SK-N-SH (cell line): ENCODE measurements around the gene NRARP. TPM values are rescaled to one million over a fixed set of nuclear protein-coding genes. Genes with fewer than 3 reads are reported as not detected.

Source experiments
- CTCF ChIA-PET: fragments of 300-600, 350-600 bp; formaldehyde crosslinking; extraction: SDS; loops from one replicate; lab custom pipeline; 2021; lab: Yijun Ruan, JAX
- POLR2A ChIA-PET: fragments of 350-600 bp; sonication (Branson Sonifier 250); formaldehyde crosslinking; extraction: SDS; loops from one replicate; lab custom pipeline; 2020; ENCODE audit warnings: antibody characterized with exemption, inconsistent platforms; lab: Yijun Ruan, JAX
- DNase-seq: peaks from one replicate; pipeline ENCODE4 v3.0.0; 2012
- H2AFZ ChIP-seq: fragments of 200-600 bp; sonication (generic); 2 replicates; pipeline ENCODE4 v1.8.1; 2016; ENCODE audit warnings: antibody characterized with exemption, mild to moderate bottlenecking, low read depth
- H3F3A ChIP-seq: fragments of 200-600 bp; sonication (generic); replicated peaks from 2 replicates; pipeline ENCODE3; 2016; ENCODE audit warnings: antibody characterized with exemption, mild to moderate bottlenecking; ENCODE audit not compliant: insufficient read depth
- H3K27ac ChIP-seq, 2 experiments: fragments of 200-500 bp in 1 of 2; fragments of 200-600 bp in 1 of 2; sonication (Bioruptor generic) in 1 of 2; sonication (generic), shearing (Covaris generic) in 1 of 2; 2 replicates each; pipeline versions ENCODE4 v1.5.1 to v1.6.1; 2014 to 2016; ENCODE audit warnings: low read depth in 2 of 2, inconsistent platforms in 1 of 2, low read length in 1 of 2, mild to moderate bottlenecking in 1 of 2, mixed read lengths in 1 of 2
- H3K27me3 ChIP-seq: fragments of 200-600 bp; sonication (generic), shearing (Covaris generic); 2 replicates; pipeline ENCODE4 v1.6.1; 2016; ENCODE audit warnings: mixed run types; ENCODE audit not compliant: insufficient read depth
- H3K36me3 ChIP-seq, 2 experiments: fragments of 200-500 bp in 1 of 2; fragments of 200-600 bp in 1 of 2; sonication (Bioruptor generic) in 1 of 2; sonication (generic) in 1 of 2; replicated peaks in 1 of 2; 2 replicates each; pipeline versions ENCODE3 to v1.5.1; 2014 to 2016; ENCODE audit warnings: low read length in 1 of 2, mild to moderate bottlenecking in 1 of 2; ENCODE audit not compliant: insufficient read depth in 2 of 2, control insufficient read depth in 1 of 2
- H3K4me1 ChIP-seq, 2 experiments: fragments of 200-500 bp in 1 of 2; fragments of 200-600 bp in 1 of 2; sonication (Bioruptor generic) in 1 of 2; sonication (generic), shearing (Covaris generic) in 1 of 2; 2 replicates each; pipeline versions ENCODE4 v1.5.1 to v1.6.1; 2014 to 2016; ENCODE audit warnings: low read depth in 1 of 2, low read length in 1 of 2, mixed run types in 1 of 2; ENCODE audit not compliant: insufficient read depth in 2 of 2, control insufficient read depth in 1 of 2
- H3K4me2 ChIP-seq: fragments of 200-600 bp; sonication (generic), shearing (Covaris generic); 2 replicates; pipeline ENCODE4 v1.6.1; 2017; ENCODE audit warnings: mixed run types
- H3K4me3 ChIP-seq, 2 experiments: fragments of 200-500 bp in 1 of 2; fragments of 200-600 bp in 1 of 2; sonication (Bioruptor generic) in 1 of 2; sonication (generic), shearing (Covaris generic) in 1 of 2; 2 replicates each; pipeline versions ENCODE4 v1.5.1 to v1.8.1; 2014 to 2016; ENCODE audit warnings: low read depth in 2 of 2, inconsistent platforms in 1 of 2, low read length in 1 of 2, mild to moderate bottlenecking in 1 of 2, mixed read lengths in 1 of 2, moderate library complexity in 1 of 2
- H3K79me2 ChIP-seq: fragments of 200-600 bp; sonication (generic); 2 replicates; pipeline ENCODE4 v1.8.1; 2017; ENCODE audit warnings: mild to moderate bottlenecking; ENCODE audit not compliant: insufficient read depth
- H3K9ac ChIP-seq: fragments of 200-600 bp; sonication (generic); 2 replicates; pipeline ENCODE4 v1.6.1; 2017; ENCODE audit warnings: mixed run types
- H3K9me2 ChIP-seq: fragments of 200-600 bp; sonication (generic); 2 replicates; pipeline ENCODE4 v1.6.1; 2017; ENCODE audit warnings: mixed run types
- H3K9me3 ChIP-seq: fragments of 200-600 bp; sonication (generic); 2 replicates; pipeline ENCODE4 v1.6.1; 2017; ENCODE audit warnings: mixed run types, mild to moderate bottlenecking, moderate library complexity
- H4K20me1 ChIP-seq: fragments of 200-600 bp; sonication (generic); 2 replicates; pipeline ENCODE4 v1.6.1; 2017; ENCODE audit warnings: mild to moderate bottlenecking, mixed run types; ENCODE audit not compliant: insufficient read depth
- EP300 ChIP-seq, 2 experiments: IDR thresholded peaks; 2 replicates each; pipeline versions ENCODE4 v1.4.0 to v1.6.1; 2012; ENCODE audit warnings: borderline replicate concordance in 1 of 2, low read depth in 1 of 2, low read length in 1 of 2
- GABPA ChIP-seq: IDR thresholded peaks from 2 replicates; pipeline ENCODE4 v1.4.0; 2012; ENCODE audit warnings: low read depth, mild to moderate bottlenecking
- NRF1 ChIP-seq: IDR thresholded peaks from 2 replicates; pipeline ENCODE4 v1.6.1; 2012; ENCODE audit warnings: low read depth, mild to moderate bottlenecking, low read length
- RCOR1 ChIP-seq: fragments of 150-350 bp; IDR thresholded peaks from 2 replicates; pipeline ENCODE4 v1.6.1; 2017; ENCODE audit warnings: antibody characterized with exemption, low read length
- SMC3 ChIP-seq: IDR thresholded peaks from 2 replicates; pipeline ENCODE4 v1.6.1; 2012; ENCODE audit warnings: low read depth, low read length, improper control_type of control experiment
- TAF1 ChIP-seq: IDR thresholded peaks from 2 replicates; pipeline ENCODE4 v1.6.1; 2012; ENCODE audit warnings: low read depth, mild to moderate bottlenecking, low read length, moderate library complexity, borderline replicate concordance
- TEAD4 ChIP-seq: IDR thresholded peaks from 2 replicates; pipeline ENCODE4 v1.4.0; 2012; ENCODE audit warnings: mild to moderate bottlenecking, borderline replicate concordance; ENCODE audit not compliant: insufficient read depth
- ZBTB33 ChIP-seq: IDR thresholded peaks from 2 replicates; pipeline ENCODE4 v1.4.0; 2012; ENCODE audit warnings: low read depth, borderline replicate concordance
- WGBS: methylation state at CpG from one replicate; pipeline ENCODE4 v1.1.6; 2017; ENCODE audit warnings: low lambda C conversion rate; 5-methylcytosine and 5-hydroxymethylcytosine counted together
- polyA plus RNA-seq, 3 experiments: library from polyadenylated mRNA; depleted of rRNA; stranded (reverse); fragments of >200 nt; gene quantifications; 2 replicates each; pipeline ENCODE4 v1.2.3, GENCODE V29; 2012
- TF ChIP-seq, protein P1 (sequence below): IDR thresholded peaks from 2 replicates; pipeline ENCODE4 v1.6.1; 2012; ENCODE audit warnings: mild to moderate bottlenecking, low read depth, low read length, moderate library complexity
- TF ChIP-seq, protein P2 (sequence below): IDR thresholded peaks from 2 replicates; pipeline ENCODE4; 2012

Gene NRARP
- polyA plus RNA-seq, 1 of the 3 experiments (the other 2 are of a cell fraction): 3.9 TPM

GRCh38 chr9:137319011-137319738 is 17.1 kb upstream of the NRARP start:
- CTCF ChIA-PET: interaction anchor here (1.6 to 7.5 kb wide), 2 partner anchors 17 to 32 kb away, joined by 4 to 74 read pairs; partner anchors contain the start of gene NRARP
- H4K20me1 ChIP-seq: no peaks in the 10 kb centered on the region
- no peak for TF ChIP-seq TAF1
- TF ChIP-seq SMC3: no peak
- TF ChIP-seq, protein P1, sequence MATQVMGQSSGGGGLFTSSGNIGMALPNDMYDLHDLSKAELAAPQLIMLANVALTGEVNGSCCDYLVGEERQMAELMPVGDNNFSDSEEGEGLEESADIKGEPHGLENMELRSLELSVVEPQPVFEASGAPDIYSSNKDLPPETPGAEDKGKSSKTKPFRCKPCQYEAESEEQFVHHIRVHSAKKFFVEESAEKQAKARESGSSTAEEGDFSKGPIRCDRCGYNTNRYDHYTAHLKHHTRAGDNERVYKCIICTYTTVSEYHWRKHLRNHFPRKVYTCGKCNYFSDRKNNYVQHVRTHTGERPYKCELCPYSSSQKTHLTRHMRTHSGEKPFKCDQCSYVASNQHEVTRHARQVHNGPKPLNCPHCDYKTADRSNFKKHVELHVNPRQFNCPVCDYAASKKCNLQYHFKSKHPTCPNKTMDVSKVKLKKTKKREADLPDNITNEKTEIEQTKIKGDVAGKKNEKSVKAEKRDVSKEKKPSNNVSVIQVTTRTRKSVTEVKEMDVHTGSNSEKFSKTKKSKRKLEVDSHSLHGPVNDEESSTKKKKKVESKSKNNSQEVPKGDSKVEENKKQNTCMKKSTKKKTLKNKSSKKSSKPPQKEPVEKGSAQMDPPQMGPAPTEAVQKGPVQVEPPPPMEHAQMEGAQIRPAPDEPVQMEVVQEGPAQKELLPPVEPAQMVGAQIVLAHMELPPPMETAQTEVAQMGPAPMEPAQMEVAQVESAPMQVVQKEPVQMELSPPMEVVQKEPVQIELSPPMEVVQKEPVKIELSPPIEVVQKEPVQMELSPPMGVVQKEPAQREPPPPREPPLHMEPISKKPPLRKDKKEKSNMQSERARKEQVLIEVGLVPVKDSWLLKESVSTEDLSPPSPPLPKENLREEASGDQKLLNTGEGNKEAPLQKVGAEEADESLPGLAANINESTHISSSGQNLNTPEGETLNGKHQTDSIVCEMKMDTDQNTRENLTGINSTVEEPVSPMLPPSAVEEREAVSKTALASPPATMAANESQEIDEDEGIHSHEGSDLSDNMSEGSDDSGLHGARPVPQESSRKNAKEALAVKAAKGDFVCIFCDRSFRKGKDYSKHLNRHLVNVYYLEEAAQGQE: no peak
- no peak for TF ChIP-seq EP300 (IDR thresholded peaks at IDR 0.05; ENCODE audit: borderline replicate concordance in 1 of 2, low read depth in 1 of 2, low read length in 1 of 2)
- no peak for TF ChIP-seq TEAD4
- no peak for TF ChIP-seq NRF1
- no peak for TF ChIP-seq RCOR1
- TF ChIP-seq ZBTB33: no peak
- no peak for TF ChIP-seq GABPA
- TF ChIP-seq, protein P2, sequence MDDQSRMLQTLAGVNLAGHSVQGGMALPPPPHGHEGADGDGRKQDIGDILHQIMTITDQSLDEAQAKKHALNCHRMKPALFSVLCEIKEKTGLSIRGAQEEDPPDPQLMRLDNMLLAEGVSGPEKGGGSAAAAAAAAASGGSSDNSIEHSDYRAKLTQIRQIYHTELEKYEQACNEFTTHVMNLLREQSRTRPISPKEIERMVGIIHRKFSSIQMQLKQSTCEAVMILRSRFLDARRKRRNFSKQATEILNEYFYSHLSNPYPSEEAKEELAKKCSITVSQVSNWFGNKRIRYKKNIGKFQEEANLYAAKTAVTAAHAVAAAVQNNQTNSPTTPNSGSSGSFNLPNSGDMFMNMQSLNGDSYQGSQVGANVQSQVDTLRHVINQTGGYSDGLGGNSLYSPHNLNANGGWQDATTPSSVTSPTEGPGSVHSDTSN: no peak
- H2AFZ ChIP-seq: no peak overlapping the region
- no peak overlapping the region for H3K4me3 ChIP-seq
- no peak overlapping the region for H3K9ac ChIP-seq
- WGBS: 93% methylated on average over 11 of the region's 26 CpGs
- no peak overlapping the region for H3K27ac ChIP-seq
- POLR2A ChIA-PET: no interaction called here
- H3K27me3 ChIP-seq: no peaks in the 10 kb centered on the region
- peaks cover 0 to 4% of the 10 kb centered on the region in 2 experiments; a peak in 1 of 4 replicates for H3K4me1 ChIP-seq
- no peaks in the 10 kb centered on the region for H3K9me2 ChIP-seq
- no peaks in the 10 kb centered on the region for H3F3A ChIP-seq
- no peaks in the 10 kb centered on the region for H3K79me2 ChIP-seq
- DNase-seq: peak; percentile 62
- H3K36me3 ChIP-seq: no peaks in the 10 kb centered on the region
- H3K9me3 ChIP-seq: no peaks in the 10 kb centered on the region
- H3K4me2 ChIP-seq: no peak overlapping the region
